Suppressor macrophage treated with lipopolysaccharide for 1 hour (primary cell): ENCODE data around the gene WNT2.
"Not testable (repeated sequence)": the region's sequence is repeated elsewhere in the genome, so short reads cannot be mapped to it uniquely, and the experiment has no call there.

ENCODE experiments used
- DNase-seq, 3 donors: peaks; one replicate each; pipeline ENCODE4 v3.0.0-alpha.2; 2020 to 2022

Gene WNT2

DNA sequence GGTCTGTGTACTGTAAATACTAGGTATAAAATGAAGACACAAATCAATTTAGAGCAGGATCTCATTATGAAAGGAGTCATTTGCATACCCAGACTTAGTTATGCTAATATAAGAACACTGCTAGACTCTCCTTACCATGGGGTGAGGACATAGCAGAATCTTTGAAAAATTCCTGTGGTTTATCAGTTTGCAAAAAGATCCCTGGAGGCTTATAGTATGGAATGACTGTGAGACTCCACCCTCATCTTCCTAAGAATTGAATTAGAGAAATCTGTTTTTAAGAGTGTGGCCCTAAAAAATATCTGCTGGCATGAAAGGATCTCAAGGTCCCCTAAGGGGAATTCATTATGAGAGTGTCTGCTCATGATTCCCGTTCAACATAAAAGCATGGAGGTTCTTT lies 63.2 kb downstream of the WNT2 start:
- no peak for DNase-seq

GRCh38 chr7:117251687-117252086 lies 71.2 kb downstream of the WNT2 start:
- no peak for DNase-seq

- DNase-seq, result no peak
Measured at GRCh38 chr7:117250801-117251200, 72.1 kb downstream of the WNT2 start.

- DNase-seq, result no peak
Measured at GRCh38 chr7:117250245-117250644, 72.6 kb downstream of the WNT2 start.

GRCh38 chr7:117249696-117250095 lies 73.2 kb downstream of the WNT2 start:
- no peak for DNase-seq

DNA sequence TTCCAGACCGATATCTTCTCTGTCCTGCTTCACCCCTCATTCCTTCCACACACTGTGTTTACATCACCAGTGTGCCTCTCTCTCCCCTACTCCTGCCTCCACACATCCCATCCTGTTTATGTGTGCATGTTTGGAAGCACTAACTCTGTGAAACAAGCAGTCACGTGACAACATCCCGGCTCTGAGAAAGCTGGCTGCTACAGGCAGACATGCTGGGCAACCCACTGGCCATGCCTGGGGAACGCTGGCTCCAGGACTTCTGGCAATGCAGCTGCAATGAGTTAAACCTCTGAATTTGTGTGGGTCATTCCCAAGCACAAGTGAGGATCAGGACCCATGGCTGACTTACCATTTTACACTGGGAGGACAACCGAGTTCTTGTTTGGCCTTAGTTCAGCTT lies 74.0 kb downstream of the WNT2 start:
- no peak for DNase-seq

DNA sequence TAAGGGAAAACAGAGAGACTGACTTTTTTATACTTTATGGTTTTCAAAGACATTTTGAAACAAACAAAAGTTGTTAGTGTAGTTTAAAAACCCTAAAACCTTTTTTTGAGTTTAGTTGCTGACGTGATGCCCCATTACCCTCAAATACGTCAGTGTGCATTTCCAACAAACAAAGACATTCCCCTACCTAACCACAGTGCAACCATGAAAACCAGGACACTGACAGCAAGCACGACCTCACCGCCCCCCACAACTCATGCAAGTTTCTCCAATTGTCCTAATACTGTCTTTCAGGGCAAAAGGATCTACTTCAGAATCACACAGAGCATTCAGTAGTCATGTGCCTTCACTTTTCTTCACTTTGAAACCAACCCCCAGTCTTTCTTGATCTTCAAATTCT lies 75.0 kb downstream of the WNT2 start:
- no peak for DNase-seq

DNA sequence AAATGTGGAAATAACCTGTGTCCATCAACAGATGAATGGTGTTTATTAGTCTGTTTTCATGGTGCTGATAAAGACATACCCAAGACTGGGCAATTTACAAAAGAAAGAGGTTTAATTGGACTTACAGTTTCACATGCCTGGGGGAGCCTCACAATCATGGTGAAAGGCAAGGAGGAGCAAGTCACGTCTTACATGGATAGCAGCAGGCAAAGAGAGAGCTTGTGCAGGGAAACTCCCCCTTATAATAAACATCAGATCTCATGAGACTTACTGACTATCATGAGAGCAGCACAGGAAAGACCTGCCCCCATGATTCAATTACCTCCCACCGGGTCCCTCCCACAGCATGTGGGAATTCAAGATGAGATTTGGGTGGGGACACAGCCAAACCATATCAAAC lies 77.2 kb downstream of the WNT2 start:
- DNase-seq, result not testable (repeated sequence)

DNA sequence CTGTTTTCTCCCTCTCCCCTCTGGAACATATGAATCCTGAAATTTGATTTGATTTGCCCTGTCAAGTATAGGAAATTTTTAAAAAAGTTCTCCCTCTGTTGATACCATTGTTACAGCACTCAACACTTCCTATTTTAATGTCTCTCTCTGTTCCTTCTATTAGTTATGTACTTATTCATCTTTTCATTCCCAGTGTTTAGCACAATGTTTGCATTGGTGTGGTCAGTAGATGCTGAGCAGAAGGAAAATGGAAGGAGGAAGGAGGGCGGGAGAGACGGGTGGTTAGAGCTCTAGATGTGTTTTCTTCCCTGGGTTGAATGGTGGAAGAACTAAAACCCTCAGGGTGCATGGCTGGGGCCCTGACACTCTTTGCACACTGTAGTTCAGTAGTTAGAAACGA lies 79.5 kb downstream of the WNT2 start:
- no peak for DNase-seq

- DNase-seq, result no peak
Measured at GRCh38 chr7:117241088-117241487, 81.8 kb downstream of the WNT2 start.

DNA sequence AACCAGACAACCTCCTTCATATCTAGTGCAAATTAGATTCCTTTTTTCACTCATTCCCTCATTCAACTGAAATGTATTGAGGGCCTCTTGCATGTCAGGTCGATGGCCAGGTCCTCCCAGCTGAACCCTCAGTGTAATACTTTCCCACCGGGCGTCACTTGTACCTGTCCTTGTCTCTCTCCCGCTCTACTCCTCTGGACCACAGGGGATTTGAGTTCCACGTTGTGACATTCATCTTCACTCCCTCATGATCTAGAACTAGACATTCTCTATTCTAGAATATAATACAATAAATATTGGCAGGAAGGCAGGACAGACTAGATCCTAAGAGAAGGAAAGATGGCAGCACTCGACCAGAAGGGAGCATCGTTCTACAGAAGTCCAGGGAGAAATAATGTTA lies 83.9 kb downstream of the WNT2 start:
- no peak for DNase-seq

DNA sequence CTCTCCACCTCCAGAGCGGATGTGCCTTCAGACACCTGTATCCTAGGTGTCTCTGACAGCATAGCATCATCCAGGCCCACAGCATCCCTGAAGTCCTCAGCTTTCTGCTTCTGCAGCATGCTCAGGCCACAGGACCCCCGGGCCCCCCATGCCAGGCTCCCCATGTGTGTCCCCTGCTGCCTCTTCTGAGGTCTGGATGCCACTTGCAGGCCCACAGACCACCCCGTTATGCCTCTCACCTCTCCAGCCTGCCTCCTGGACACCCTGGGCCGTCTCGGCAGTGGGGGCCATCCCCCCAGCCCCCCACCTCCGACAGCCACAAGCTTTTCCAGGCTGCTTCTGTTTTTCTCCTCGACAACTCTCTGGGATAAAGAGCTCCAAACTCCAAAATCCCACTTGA lies 84.4 kb downstream of the WNT2 start:
- no peak for DNase-seq

DNA sequence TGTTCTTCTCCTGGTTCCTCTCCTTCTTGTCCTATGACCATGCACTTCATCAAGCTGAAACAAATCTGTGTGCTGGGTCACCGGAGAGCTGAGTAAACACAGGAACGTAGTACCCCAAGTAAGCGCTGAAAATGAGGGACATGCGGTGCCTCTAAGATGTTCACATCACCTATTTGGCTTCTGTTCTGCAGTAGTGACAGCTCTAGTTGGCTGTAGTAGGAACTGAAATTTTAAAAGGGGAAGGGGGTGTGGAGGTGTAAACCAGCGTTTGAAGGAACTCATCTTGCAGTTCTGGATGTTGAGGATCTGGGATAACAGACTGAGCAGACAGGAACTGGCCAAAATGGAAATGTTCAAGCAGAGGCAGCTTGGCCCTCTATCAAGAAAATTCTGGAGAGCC lies 85.2 kb downstream of the WNT2 start:
- DNase-seq, result no peak

DNA sequence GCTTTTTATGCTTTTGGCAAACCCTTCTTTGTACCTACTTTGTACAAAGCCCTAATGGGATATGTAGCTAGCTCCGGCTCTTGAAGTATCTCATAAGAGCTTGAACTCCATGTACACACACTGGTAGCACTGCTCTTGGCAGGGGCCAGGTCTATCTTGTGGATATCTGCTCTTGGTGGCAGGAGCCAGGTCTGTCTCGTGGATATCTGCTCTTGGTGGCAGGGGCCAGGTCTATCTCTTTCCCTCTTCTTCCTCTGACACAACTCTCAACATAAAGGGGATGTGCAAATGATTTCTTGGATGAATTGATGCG lies 91.9 kb downstream of the WNT2 start:
- no peak for DNase-seq

DNA sequence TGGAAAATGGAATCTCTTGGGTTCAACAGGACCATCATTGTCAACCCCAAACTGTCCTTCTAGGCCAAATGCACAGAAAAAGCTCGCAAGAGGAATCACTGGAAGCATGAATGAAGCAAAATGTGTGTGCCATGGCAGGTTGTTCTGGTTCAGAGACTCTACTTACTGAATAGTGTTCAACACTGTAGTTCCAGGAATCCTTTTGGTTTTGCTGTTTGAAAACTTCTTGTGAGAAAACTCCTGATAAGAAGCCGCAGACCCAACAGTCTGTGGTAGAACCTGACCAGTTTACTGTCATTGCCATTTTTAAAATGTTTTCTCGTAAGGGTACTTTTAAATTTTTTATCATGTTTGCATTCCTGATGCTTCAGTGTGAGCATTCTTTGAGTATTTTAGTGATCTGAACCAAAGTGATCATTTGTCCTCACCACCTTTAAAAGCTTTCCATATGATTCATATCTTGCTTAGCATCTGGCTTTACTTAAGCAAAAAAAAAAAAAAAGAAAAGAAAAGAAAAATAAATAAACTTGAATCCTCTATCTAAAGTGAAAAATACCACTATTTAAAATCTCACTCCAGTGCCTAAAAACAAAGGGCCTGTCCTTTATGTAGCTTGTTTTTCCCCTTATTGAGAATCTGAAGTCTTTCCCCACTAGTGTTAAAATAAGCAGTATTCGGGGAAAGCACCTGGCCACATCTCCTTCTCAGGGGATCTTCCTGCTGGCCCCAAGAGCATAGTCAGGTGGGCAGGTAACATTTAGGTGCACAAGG lies 92.4 kb downstream of the WNT2 start:
- DNase-seq, result no peak

DNA sequence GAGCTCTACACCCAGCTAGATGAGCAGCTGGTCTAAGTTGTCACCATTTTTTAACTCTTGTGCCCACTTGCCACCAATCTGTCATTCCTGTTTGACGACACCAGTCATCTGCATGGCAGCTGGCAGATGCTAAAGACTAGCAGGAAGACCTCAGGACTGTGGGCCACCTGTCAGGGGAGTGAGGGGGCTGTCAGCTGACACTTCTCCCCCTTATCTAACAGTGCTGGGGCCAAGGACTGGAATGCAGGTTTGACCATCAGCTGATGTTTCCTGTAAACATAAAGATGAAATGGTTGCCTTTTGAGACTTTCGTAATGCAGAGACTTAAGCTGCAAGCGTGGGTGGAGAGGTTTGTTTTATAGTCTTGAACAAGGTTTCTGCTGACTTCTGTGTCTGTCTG lies 93.5 kb downstream of the WNT2 start:
- DNase-seq, result no peak

DNA sequence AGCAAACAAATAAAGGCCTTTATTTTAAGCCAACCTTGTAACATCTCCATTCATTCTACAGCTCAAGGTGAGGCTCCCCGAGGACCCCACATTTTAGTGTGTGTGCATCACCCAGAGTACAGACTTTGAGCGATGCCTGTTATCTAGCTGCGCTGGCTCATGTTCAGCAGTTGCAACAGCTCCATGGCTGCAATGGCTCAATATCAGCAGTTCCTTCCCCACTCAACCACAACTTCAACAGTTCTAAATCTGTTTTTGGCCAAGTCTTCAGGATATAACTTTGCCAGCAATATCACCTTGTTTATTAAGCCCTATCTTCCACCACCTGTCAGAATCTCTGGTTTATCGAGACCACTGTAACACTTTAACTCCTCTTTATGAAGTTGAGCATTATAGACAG lies 95.8 kb downstream of the WNT2 start:
- no peak for DNase-seq

GRCh38 chr7:117225536-117225935 lies 97.3 kb downstream of the WNT2 start:
- no peak for DNase-seq
